Panc1 (cell line): ENCODE measurements around the gene ABCG1. TPM values are rescaled to one million over a fixed set of nuclear protein-coding genes. Genes with fewer than 3 reads are reported as not detected.

ENCODE experiments used
- ATAC-seq: fragments of 200-7000 bp; cut with Tn5 transposase; 2 replicates; pipeline ENCODE4 v1.9.1; 2020; ENCODE audit warnings: mild to moderate bottlenecking, moderate library complexity
- BruUV-seq: library from RNA; stranded (reverse); fragments of 400-500 nt; replicated peaks from 2 replicates; lab custom pipeline; 2021; lab: Mats Ljungman, UMichigan
- CTCF ChIA-PET: fragments of 300-600 bp; sonication (Branson Sonifier 250); formaldehyde crosslinking; loops from one replicate; lab custom pipeline; 2022; ENCODE audit warnings: antibody characterized with exemption; lab: Charles Lee
- POLR2A ChIA-PET: fragments of 300-600 bp; sonication (Branson Sonifier 250); formaldehyde crosslinking; loops from one replicate; lab custom pipeline; 2022; ENCODE audit warnings: antibody characterized with exemption; lab: Charles Lee
- DNase-seq: peaks from one replicate; pipeline ENCODE4 v3.0.0-alpha.2; 2010; ENCODE audit warnings: low read depth, low spot score
- H3K27ac ChIP-seq: 2 replicates; pipeline ENCODE4 v1.5.1; 2011; ENCODE audit warnings: mild to moderate bottlenecking, low read length, inconsistent platforms
- H3K27me3 ChIP-seq: fragments of 200-500 bp; sonication (Bioruptor generic); 2 replicates; pipeline ENCODE4 v1.6.0; 2014; ENCODE audit warnings: low read length, inconsistent platforms; ENCODE audit not compliant: control insufficient read depth, insufficient read depth
- H3K36me3 ChIP-seq: fragments of 200-500 bp; sonication (Bioruptor generic); 2 replicates; pipeline ENCODE4 v1.5.1; 2014; ENCODE audit warnings: inconsistent platforms, mild to moderate bottlenecking, low read length, moderate library complexity; ENCODE audit not compliant: control insufficient read depth, insufficient read depth
- H3K4me1 ChIP-seq: 2 replicates; pipeline ENCODE4 v1.5.1; 2011; ENCODE audit warnings: inconsistent platforms, mild to moderate bottlenecking, low read length, moderate library complexity; ENCODE audit not compliant: control insufficient read depth, insufficient read depth
- H3K4me3 ChIP-seq, 2 experiments: 2 replicates each; pipeline ENCODE4 v1.5.1; 2011 to 2012; ENCODE audit warnings: low read depth in 2 of 2, low read length in 2 of 2, mild to moderate bottlenecking in 2 of 2, inconsistent platforms in 1 of 2, moderate library complexity in 1 of 2
- H3K9me3 ChIP-seq: fragments of 200-500 bp; sonication (Bioruptor generic); 2 replicates; pipeline ENCODE4 v1.5.1; 2014; ENCODE audit warnings: low read depth, mild to moderate bottlenecking, inconsistent platforms, low read length, moderate library complexity; ENCODE audit not compliant: control insufficient read depth, insufficient read depth
- CTCF ChIP-seq: fragments of 450-650 bp; IDR thresholded peaks from 2 replicates; pipeline ENCODE4 v1.5.1; 2017; ENCODE audit warnings: mild to moderate bottlenecking
- POLR2AphosphoS5 ChIP-seq: IDR thresholded peaks from 2 replicates; pipeline ENCODE4 v1.6.1; 2012; ENCODE audit warnings: mild to moderate bottlenecking, low read depth, low read length, moderate library complexity
- REST ChIP-seq, 2 experiments: IDR thresholded peaks; 2 replicates each; pipeline ENCODE4 v1.6.1; 2011 to 2012; ENCODE audit warnings: low read depth in 2 of 2, control low read depth in 1 of 2, low read length in 1 of 2, mild to moderate bottlenecking in 1 of 2, moderate library complexity in 1 of 2; ENCODE audit not compliant: insufficient read depth in 1 of 2
- SIN3A ChIP-seq: IDR thresholded peaks from 2 replicates; pipeline ENCODE4 v1.6.1; 2012; ENCODE audit warnings: low read depth, mild to moderate bottlenecking, low read length, moderate library complexity, borderline replicate concordance; ENCODE audit not compliant: insufficient read depth
- TCF7L2 ChIP-seq: IDR thresholded peaks from 2 replicates; pipeline ENCODE4 v1.6.1; 2011; ENCODE audit warnings: mild to moderate bottlenecking, low read depth, low read length, inconsistent platforms
- in situ Hi-C: cut with HindIII; loops from 2 replicates; pipeline ENCODE4 v1.10.0; 2016; ENCODE audit warnings: low sequenced_read_pairs, low pct_unique_long_range_greater_than_20kb
- intact Hi-C: fragments of 100-400 bp; cut with micrococcal nuclease; formaldehyde crosslinking; loops from one replicate; pipeline ENCODE4 v1.10.0; 2022; ENCODE audit not compliant: unreplicated experiment
- total RNA-seq: library from RNA; stranded (reverse); gene quantifications from one replicate; pipeline ENCODE4 v1.2.1, GENCODE V29; 2021; ENCODE audit not compliant: unreplicated experiment

Gene ABCG1
- total RNA-seq, 1 experiment from 2014 or later = 0.80 TPM

DNA sequence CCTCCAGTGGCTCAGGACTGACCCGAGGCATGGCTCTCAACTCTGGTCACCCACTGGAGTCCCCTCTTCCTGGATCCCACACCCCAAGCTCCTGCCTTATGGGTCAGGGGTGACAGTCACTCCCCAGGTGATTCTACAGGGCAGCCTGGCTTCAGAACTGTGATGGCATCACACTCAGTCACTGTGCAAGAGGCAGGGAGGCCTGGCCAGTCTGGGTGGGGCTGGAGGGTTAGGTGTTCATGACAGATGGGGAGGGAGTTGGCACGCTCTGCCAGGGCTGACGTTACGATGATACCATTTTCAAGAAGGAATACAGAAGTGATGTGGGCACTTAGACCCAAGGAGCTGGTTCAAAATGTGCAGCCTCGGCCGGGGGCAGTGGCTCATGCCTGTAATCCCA is 25.2 kb upstream of the ABCG1 start:
- intact Hi-C loops (no loop called here), in situ Hi-C loops (no loop called here)
- H3K4me1 ChIP-seq = no peaks in the 10 kb centered on the region
- no peaks in the 10 kb centered on the region for H3K9me3 ChIP-seq
- no peak for TF ChIP-seq CTCF
- no TSS peak for BruUV-seq
- POLR2A ChIA-PET = no interaction called here
- ATAC-seq (no peak), DNase-seq (no peak)
- H3K4me3 ChIP-seq = no peak overlapping the region
- no peaks in the 10 kb centered on the region for H3K36me3 ChIP-seq
- no peaks in the 10 kb centered on the region for H3K27me3 ChIP-seq
- no peak overlapping the region for H3K27ac ChIP-seq
- CTCF ChIA-PET = no interaction called here

DNA sequence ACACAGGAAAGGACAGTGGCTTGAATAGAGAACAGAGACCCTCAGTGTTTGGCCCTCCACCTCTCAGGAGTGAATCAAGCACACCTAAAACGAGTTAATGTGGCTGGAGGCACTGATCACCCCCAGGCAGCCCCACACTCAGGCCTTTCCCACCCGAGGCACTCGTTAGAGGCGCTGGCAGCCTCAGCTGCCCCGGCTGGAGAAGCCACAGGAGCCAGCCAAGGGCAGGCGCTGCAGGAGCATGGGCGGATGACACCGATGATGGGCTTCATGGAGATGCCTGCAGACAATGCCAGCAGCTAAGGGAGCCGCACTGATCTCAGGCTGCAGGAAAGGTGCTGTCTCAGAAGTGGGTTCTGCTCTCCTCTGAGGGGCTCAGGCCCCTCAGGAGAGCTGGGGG is 24.1 kb upstream of the ABCG1 start:
- BruUV-seq = no TSS peak
- no peak for TF ChIP-seq CTCF
- no peak for TF ChIP-seq SIN3A
- TF ChIP-seq TCF7L2 = no peak
- TF ChIP-seq POLR2AphosphoS5 = no peak
- no peak for TF ChIP-seq REST (IDR thresholded peaks at IDR 0.05; ENCODE audit: insufficient read depth in 1 of 2, low read depth in 2 of 2, low read length in 1 of 2)
- in situ Hi-C loops = no loop called here
- Histone ChIP-seq H3K36me3 (no peaks in the 10 kb centered on the region), H3K4me1 (no peaks in the 10 kb centered on the region; the same call in 1 of the 2 replicates), H3K9me3 (no peaks in the 10 kb centered on the region), H3K27me3 (no peaks in the 10 kb centered on the region), H3K4me3 (no peak overlapping the region), H3K27ac (no peak overlapping the region)
- intact Hi-C loops = no loop called here
- DNase-seq = no peak
- ChIA-PET POLR2A (no interaction called here), CTCF (no interaction called here)
- no peak for ATAC-seq
